AG08395 (cell line): ENCODE measurements around the gene ZNF480.
"Not testable (repeated sequence)": the region's sequence is repeated elsewhere in the genome, so short reads cannot be mapped to it uniquely, and the experiment has no call there.

Source experiments
- DNase-seq: peaks from one replicate; pipeline ENCODE4 v3.0.0; 2012; ENCODE audit warnings: mixed read lengths, low spot score

The ZNF480 gene

DNA sequence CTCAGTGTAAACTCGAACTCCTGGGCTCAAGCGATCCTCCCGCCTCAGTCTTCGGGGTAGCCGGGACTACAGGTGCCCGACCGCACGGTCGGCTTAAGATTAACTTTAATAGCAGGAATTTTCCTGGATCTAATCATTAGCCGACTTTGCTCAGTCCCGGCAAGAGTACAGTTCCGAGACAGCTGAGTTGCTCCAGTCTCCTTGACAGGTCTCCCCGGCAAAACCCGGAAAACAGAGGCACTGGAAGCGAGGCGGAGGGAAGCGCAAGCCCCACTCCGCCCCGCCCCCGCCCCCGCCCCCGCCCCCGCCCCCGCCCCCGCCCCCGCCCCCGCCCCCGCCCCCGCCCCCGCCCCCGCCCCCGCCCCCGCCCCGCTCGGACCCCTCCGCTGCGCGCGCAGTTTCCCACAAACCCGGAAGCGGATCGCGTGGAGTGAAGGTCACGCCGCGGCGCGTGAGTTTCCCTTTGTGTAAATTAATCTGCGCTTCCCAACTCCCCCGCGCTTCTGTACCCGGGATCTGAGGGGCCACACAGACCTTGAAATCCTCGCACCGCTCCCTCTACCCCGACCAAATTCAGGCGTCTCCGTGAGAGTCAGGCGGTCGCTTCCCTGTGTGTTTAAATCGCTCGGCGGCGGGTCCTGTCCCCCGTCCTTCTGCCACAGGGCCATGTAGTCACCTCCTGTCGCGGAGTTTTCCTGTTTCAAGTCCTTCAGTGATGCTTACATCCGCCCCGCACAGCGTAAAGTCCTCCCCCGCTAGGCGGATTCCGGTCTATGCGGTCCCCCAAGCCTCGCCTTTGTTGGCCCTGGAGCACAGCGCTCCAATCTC lies at the start of gene ZNF480:
Gene ZNF480 (plus strand): TSS at position 397 of the 828 bp plus-strand sequence. CDS start 3,244 bp downstream, outside the sequence.
- DNase-seq: peak; percentile 96

DNA sequence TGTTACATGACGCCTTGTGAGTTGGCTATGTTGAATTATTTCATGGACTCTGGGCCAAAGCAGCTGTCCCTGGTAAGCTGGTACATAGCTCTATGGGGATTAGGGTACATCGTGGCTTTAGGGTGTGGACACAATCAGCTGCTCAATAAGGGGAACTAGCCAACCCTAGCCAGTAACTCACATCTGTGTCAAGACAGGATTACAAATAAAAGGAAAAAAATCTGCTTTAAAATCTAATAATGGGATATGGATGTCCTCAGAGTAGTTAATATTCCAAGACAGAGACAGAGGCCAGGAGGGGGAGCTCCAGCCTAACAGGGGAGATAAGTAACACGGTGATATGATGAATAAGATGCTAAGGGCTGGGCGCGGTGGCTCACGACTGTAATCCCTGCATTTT lies 48.7 kb upstream of the ZNF480 start:
- DNase-seq: peak; percentile 69

DNA sequence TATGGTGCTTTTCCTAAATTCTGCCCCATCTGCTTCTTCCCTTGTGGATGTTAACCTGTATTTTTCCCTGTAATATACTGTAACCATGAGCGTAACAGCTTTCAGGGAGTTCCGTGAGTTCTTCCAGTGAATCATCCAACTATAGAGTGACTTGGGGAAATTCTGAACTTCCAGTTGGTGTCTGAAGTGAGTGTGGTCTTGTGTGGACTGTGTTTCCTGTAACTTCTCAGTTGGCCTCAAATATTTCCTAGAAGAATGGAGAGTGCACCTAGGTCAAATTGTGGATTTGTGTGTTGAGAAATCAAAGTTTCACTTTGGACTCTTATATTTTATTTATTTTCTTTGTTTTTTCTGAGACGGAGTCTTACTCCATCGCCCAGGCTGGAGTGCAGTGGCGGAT lies 38.5 kb upstream of the ZNF480 start:
- no peak for DNase-seq

DNA sequence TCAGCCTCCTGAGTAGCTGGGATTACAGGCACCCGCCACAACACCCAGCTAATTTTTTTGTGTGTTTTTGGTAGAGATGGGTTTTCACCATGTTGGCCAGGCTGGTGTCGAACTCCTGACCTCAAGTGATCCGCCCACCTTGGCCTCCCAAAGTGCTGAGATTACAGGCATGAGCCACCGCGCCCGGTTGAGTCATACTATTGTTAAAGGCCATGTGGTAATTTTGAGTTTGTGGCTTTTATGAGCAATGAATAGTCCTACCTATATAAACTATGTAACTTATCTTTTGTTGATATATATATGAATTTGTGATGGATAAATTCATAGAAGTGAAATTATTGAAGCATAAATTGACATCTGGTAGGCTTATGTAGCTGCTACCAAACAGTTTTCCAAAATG lies 31.4 kb upstream of the ZNF480 start:
- not testable (repeated sequence) for DNase-seq

DNA sequence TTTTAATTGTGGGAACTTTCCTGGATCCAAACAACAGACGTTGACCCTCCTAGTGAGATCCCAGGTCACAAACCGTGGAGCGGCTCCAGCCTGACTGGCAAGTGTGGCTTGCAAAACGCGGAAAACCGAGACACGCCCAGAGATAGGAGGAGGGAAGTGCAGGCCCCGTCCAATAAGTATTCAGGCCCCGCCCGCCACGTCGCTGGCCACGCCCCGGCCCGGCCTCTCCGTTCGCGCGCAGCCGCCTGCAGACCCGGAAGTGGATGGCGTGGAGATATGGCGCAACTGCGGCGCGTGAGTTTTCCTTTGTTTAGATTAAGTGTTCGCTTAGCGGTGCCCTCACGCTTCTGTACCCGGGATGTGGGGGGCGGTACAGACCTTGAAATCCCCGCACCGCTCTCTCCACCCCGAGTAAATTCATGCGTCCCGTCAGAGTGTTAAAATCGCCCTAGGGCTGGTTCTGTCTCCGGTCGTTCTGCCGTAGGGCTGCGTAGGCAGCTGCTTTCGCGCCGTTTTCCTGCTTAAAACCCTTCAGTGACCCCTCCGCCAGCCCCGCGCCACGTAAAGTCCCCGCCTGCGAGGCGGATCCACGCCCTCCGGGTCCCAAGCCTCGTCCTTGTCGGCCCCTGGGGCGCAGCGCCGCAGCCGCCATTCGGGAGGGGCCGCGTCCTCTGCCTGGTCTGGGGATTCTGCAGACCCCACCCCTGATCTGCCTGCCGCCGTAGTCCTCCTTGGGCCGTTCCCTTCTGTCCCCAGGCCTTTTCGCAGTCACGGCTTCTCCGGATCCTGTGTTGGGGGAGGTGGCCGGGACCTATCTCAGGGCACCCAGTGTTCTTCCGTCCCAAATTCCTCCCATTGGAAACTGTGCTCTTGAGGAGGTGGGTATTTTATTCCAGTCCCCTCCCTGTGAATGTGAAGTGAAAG lies 27.4 kb upstream of the ZNF480 start, which contains the start of gene ZNF766:
Gene ZNF766 (plus strand): TSS at position 250 of the 924 bp plus-strand sequence. CDS start 27 bp downstream, at position 277.
- peak; percentile 98 for DNase-seq

DNA sequence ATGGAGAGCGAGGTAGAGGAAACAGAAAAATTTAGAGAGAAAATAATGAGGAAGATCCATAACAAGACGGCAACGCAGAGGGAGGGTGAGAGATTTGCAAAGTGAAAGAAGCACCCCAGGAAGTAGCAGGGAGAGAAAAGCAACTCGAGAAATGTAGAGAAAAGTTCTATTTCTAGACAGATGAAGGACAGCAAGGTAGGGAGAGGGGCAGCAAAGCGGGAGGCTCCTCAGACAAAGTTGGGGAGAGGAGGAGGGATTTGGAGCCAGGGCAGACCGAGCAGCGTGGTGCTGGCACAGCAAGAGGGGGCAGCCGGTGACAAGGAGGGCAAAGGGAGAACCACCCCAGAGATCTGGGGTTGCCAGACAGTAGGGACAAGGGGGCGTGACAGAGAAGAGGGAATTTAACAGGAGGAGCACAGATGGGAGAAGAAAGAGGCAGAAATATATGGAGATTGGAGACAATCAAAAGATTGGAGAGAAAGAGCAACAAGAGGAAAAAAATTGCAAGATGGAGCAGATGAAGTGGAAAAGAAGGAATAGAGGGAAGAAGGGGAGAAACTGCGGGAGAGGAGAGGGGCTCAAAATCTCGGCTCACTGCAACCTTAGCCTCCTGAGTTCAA lies 26.6 kb upstream of the ZNF480 start:
- DNase-seq: peak; percentile 49

DNA sequence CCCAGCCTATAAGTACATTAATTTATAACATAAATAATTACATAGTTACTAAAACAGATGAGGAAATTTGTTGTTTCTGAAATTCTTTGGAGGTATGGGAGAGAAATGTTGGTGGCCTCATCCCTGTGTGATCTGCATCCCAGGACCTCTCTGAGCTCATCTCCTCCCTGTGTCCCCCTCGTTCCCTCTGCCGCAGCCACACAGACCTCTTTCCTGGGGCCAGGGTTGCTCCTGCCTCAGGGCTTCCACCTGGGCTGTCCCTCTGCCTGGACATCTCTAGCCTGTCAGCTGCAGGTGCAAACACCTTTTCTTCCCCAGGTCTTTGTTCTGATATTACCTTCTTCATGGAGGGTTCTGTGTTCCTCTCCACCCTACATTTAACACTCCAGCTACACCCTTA lies 23.7 kb upstream of the ZNF480 start:
- no peak for DNase-seq

DNA sequence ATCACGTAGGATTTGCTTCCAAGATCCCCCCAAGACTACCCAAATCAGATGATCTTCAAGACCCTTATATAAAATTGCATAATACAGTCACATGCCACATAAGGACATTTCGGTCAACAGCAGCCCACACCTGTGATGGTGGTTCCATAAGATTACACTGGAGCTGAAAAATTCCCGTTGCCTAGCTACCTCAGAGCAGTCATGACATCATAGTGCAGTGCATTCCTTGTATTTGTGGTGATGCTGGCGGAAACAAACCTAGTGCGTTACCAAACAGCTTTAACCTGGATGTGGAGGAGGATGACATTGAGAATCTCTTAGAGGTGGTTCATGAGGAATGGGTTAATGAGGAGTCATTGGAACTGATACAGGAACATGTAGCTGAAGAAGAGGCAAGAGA lies 22.8 kb upstream of the ZNF480 start:
- DNase-seq: no peak

DNA sequence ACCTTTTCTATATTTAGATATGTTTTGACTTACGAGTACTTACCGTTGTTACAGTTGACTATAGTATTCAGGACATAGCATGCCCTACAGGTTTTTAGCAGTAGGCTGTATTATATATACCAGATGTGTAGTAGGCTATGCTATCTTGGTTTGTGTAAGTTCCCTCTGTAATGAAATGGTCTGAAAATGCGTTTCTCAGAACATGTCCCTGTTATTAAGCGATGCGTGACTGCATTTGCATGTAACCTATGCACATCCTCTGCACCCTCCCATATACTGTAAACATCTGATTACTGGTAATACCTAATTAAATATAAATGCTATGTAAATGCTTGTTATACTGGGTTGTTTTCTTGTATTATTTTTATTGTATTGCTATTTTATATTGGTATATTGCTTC lies 21.0 kb upstream of the ZNF480 start:
- no peak for DNase-seq

DNA sequence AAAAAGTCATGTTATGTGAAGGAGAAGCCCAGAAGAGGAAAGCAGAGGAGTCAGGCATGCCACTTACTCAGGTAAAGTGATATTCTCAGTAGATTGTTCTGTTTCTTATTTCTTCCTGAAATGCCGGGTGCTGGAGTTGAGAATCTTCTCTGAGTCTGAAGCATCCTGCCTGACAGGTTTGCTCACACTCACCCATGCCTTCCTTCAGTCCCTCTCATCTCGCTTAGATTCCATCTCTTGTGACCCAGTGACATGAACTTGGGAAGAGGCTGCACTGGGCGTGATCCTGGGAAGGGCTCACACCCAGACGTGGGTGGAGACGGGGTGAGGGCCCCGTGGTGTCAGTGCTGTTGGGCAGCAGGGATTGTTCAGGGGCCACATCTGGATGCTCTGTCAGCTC lies 19.5 kb upstream of the ZNF480 start:
- DNase-seq: no peak

DNA sequence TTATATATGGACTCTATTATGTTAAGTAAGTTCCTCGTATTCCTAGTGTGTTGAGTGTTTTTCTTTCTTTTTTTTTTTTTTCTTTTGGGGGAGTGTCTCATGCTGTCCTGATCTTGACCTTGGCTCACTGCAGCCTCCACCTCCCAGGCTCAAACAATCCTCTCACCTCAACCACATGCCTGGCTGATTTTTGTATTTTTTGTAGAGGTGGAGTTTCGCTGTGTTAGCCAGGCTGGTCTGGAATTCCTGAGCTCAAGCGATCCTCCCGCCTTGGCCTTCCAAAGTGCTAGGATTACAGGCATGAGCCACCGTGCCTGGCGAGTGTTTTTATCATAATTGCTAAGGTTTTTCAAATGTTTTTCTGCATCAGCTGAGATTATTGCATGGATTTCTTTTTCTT lies 10.7 kb upstream of the ZNF480 start:
- DNase-seq: no peak

DNA sequence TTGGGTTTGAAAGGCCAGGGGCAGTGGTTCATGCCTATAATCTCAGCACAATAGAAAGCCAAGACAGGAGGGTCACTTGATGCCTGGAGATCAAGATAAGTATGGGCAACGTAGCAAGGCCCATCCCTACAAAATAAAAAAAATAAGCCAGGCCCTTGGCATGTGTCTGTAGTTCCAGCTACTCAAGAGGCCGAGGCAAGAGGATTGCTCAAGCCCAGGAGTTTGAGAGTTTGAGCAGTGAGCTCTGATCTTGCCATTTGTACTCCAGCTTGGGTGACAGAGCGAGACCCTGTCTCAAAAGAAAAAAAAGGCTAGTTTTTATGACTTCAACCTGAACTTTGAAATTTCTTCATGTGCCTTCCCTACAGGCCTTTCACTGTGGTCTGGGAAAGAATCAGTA lies 5.2 kb upstream of the ZNF480 start:
- DNase-seq: no peak

DNA sequence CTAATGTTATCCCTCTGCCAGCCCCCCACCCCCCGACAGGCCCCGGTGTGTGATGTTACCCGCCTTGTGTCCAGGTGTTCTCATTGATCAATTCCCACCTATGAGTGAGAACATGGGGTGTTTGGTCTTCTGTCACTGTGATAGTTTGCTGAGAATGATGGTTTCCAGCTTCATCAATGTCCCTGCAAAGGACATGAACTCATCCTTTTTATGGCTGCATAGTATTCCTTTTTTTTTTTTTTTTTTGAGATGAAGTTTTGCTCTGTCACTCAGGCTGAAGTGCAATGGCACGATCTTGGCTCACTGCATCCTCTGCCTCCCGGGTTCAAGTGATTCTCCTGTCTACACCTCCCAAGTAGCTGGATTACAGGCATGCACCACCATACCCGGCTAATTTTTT lies 4.0 kb upstream of the ZNF480 start:
- not testable (repeated sequence) for DNase-seq

DNA sequence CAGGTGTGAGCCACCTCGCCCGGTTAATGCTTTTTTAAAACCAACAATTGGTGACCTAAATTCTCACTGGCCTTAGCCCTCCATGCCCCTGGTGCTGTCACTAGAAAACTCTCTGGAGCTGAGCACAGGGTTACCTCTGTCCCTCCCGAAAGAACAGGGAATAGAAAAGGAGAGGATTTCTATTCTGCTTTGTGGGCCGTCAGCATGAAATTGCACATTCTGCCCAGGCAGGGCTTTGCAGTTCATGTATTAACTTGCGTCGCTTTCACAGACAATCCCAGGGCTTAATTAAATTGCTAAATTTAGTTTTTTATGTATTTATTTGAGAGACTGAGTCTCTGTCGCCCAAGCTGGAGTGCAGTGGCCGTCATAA lies 583 bp upstream of the ZNF480 start:
- DNase-seq: no peak

DNA sequence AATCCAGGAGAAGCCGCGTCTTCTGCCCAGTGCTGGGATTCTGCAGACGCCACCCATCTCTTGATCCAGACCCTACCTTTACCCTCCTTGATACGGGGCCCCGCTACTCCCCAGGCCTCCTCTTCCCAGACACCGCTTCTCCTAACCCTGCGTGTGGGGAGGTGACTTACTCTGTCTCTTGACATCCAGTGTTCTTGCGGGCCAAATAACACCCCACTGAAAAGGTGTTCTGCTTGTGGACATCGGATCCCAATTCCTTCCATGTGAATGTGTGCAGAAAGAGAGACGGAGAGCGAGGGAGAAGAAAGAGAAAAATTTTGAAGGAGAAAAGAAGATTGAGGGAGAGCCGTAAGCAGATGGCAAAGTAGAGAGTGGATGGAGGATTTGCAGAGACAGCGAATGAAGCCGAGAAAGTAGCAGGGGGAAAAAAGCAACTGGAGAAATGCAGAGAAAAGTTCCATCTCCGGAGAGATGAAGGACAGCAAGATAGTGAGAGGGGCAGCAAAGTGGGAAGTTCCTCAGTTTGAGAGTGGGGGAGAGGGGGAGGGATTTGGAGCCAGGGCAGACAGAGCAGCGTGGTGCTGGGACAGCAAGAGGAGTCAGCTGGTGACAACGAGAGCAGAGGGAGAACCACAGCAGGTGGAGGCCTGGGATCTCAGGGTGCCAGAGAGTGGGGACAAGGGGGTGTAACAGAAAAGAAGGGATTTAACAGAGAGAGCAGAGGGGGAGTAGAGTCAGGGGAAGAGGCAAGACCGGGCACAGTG lies 814 bp downstream of the ZNF480 start:
- DNase-seq: no peak

DNA sequence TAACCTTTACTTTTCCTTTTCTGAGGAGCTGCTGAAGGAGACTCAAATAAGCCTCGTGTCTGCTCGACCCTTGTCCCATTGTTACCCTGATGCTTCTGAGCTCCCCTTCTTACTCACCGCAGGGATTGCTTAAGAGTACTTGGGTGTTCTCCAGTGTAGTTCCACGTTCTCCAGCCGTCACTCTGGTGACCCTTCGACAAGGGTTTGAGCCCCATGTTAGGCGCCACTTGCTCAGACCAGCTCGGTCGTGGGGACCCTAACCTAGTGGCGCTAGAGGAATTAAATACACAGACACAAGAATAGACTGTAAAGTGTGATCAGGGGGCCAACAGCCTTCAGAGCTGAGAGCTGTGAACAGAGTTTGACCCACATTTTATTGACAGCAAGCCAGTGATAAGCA lies 10.3 kb downstream of the ZNF480 start:
- DNase-seq: no peak

DNA sequence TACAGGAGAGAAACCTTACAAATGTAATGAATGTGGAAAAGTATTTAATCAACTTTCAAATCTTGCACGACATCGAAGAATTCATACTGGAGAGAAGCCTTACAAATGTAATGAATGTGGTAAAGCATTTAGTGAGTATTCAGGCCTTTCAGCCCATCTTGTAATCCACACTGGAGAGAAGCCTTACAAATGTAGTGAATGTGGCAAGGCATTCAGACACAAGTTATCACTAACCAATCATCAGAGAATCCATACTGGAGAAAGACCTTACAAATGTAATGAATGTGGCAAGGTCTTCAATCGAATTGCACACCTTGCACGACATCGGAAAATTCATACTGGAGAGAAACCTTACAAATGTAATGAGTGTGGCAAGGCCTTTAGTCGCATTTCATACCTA lies 25.5 kb downstream of the ZNF480 start:
- DNase-seq: no peak

DNA sequence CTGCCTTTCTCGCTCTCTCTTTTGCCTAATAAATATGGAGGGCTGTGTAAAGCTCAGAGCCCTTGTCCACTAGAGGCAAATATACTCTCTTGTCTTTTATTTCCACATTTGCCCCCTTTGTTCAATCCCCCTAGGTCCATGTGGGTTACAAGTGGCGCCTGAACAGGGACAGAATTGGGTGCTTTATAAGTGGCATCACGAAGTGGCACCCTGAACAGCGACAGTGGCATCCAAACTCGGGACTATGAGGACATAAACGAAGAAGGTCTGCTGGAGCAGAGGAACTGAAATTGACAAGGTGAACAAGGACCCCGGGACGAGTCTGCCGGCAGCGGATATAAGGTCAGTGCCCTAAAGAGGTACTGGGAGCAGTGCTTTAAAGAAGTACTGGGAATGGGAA lies 34.8 kb downstream of the ZNF480 start:
- DNase-seq: no peak

DNA sequence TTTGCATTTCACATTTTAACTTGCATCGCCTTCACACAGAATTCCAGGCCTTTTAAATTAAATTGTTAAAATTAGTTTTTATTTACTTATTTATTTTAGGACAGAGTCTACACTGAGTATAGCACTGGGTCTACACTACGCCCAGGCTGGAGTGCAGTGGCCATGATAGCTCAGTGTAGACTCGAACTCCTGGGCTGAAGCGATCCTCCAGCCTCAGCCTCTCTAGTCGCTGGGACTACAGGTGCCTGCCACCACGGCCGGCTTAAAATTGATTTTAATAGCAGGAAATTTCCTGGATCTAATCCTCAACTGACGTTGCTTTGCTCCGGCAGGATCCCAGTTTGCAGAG lies 38.8 kb downstream of the ZNF480 start:
- DNase-seq: no peak

DNA sequence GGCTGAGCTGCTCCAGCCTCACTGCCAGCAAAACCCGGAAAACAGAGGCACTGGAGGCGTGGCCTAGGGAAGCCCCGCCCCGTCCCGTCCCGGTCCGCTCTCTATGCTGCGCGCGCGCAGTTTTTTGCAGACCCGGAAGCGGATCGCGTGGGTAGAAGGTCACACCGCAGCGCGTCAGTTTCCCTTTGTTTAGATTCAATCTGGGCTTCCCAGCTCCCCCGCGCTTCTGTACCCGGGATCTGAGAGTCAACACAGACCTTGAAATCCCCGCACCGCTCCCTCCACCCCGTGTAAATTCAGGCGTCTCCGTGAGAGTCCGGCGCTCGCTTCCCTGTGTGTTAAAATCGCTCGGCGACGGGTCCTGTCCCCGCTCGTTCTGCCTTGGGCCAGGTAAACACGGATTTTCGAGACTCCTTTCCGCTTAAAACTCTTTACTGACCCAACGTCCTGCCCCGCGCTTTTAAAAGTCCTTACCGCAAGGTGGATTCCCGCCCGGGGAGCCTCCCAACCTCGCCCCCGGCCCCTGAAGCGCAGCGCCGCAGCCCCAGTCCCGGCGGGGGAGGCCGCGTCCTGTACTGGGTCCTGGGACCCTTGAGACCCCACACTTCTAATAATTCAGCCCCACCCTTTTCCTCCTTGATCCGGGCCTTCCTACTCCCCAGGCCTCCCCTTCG lies 39.3 kb downstream of the ZNF480 start, which contains the start of gene ZNF610:
Gene ZNF610 (plus strand): TSS at position 127 of the 674 bp plus-strand sequence. CDS start 12,930 bp downstream, outside the sequence.
- DNase-seq: peak; percentile 94

DNA sequence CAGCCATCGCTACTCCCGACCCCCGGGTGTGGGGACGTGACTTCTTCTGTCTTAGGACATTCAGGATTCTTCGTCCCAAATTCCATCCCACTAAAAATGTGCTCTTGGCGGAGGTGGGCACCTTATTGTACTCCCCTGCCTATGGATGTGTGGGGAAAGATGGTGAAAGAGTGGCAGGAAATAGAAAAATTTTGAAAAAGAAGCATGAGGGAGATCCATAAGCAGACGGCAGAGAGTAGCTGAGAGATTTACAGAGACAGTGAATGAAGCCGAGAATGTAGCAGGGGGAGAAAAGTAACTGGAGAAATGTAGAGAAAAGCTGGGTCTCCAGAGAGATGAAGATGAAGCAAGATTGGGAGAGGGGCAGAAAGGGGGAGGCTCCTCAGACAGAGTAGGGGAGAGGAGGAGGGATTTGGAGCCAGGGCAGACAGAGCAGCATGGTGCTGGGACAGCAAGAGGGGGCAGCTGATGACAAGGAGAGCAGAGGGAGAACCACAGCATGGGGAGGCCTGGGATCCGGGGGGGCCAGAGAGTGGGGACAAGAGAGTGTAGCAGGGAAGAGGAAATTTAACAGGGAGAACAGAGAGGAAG lies 39.9 kb downstream of the ZNF480 start:
- no peak for DNase-seq
